Measurements from ENCODE around the gene MEGF6. TPM values are rescaled to one million over a fixed set of nuclear protein-coding genes. Genes with fewer than 3 reads are reported as not detected.

Gene MEGF6
- total and polyA plus RNA-seq, 2 donors (not counting 3 experiments of a cell fraction or from before 2014, with no cell fraction given), result 22.5 to 63.7 TPM

DNA sequence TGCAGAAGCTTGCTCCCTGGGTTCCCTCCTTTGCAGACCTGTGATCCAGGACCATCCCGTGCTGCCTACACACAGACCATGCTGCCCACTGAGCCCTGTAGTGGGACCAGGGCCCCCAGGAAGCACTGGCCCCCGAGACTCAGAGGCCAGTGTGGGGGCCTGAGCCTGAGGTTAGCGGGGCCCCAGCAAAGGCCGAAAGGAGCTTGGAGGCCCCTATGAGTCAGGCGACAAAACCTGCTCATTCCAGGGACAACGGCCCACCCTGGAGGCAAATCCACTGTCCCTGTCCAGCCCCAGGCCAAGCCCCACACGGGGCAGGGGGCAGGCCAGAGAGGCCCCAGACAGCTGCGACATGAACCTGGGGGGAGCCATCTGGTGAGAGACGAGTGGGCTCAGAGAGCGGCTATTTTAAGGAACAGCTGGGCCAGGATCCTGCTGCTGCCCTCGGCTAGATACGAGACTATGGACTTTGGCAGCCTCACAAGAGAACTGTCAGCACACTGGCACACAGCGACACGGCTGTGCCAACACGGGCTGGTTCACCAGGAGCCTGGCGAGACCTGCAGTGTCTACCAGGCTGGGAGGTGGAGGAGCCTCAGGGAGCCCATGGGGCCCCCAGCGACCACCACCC lies 82.1 kb downstream of the MEGF6 start:
- intact Hi-C loops (cut with micrococcal nuclease), result no loop called here
- Histone ChIP-seq H3K4me2 (ENCODE audit: insufficient read depth, low read length) (no peak overlapping the region), H3K4me3 (replicated peaks in 1 of 3; ENCODE audit: insufficient read depth in 1 of 3, low read depth in 1 of 3, low read length in 3 of 3) (no peak overlapping the region), H3K9ac (replicated peaks; ENCODE audit: extremely low read depth, insufficient read depth, low read length) (no peak overlapping the region), H3K4me1 (ENCODE audit: control insufficient read depth, extremely low read depth, insufficient read depth, low read length) (peaks cover 11% of the 10 kb centered on the region), H3K9me1 (replicated peaks; ENCODE audit: control insufficient read depth, extremely low read depth, insufficient read depth, low read length) (no peaks in the 10 kb centered on the region), H2AFZ (ENCODE audit: low read depth, low read length) (no peak overlapping the region), H3K79me2 (ENCODE audit: control insufficient read depth, insufficient read depth, low read length) (peaks cover 4% of the 10 kb centered on the region), H3K27ac (ENCODE audit: insufficient read depth, low read depth, low read length) (no peak overlapping the region), H3K27me3 (ENCODE audit: control insufficient read depth in 2 of 2, insufficient read depth in 2 of 2, low read length in 2 of 2) (no peaks in the 10 kb centered on the region), H4K20me1 (replicated peaks; ENCODE audit: control insufficient read depth, extremely low read depth, insufficient read depth, low read length) (no peaks in the 10 kb centered on the region), H3K9me3 (replicated peaks; ENCODE audit: control insufficient read depth, insufficient read depth, low read length) (no peaks in the 10 kb centered on the region), H3K36me3 (ENCODE audit: control insufficient read depth in 2 of 2, extremely low read depth in 1 of 2, insufficient read depth in 2 of 2, low read length in 2 of 2) (no peaks in the 10 kb centered on the region)
- TF ChIP-seq, protein P1, sequence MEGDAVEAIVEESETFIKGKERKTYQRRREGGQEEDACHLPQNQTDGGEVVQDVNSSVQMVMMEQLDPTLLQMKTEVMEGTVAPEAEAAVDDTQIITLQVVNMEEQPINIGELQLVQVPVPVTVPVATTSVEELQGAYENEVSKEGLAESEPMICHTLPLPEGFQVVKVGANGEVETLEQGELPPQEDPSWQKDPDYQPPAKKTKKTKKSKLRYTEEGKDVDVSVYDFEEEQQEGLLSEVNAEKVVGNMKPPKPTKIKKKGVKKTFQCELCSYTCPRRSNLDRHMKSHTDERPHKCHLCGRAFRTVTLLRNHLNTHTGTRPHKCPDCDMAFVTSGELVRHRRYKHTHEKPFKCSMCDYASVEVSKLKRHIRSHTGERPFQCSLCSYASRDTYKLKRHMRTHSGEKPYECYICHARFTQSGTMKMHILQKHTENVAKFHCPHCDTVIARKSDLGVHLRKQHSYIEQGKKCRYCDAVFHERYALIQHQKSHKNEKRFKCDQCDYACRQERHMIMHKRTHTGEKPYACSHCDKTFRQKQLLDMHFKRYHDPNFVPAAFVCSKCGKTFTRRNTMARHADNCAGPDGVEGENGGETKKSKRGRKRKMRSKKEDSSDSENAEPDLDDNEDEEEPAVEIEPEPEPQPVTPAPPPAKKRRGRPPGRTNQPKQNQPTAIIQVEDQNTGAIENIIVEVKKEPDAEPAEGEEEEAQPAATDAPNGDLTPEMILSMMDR (IDR thresholded peaks at IDR 0.05; ENCODE audit: extremely low read depth in 1 of 2, insufficient read depth in 1 of 2, low read depth in 1 of 2, low read length in 2 of 2), result no peak
- TF ChIP-seq POLR2A (IDR thresholded peaks at IDR 0.05; ENCODE audit: low read depth, low read length), result no peak
- TF ChIP-seq EZH2 (IDR thresholded peaks at IDR 0.05; ENCODE audit: borderline replicate concordance, low read depth, low read length, severe bottlenecking), result no peak
- TF ChIP-seq GATA2 (IDR thresholded peaks at IDR 0.05; ENCODE audit: insufficient read depth, insufficient read length, low read depth, low read length), result no peak
- TF ChIP-seq, protein P2, sequence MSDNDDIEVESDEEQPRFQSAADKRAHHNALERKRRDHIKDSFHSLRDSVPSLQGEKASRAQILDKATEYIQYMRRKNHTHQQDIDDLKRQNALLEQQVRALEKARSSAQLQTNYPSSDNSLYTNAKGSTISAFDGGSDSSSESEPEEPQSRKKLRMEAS (IDR thresholded peaks at IDR 0.05; ENCODE audit: insufficient read depth, insufficient read length), result no peak
- no peak for TF ChIP-seq MYC (IDR thresholded peaks at IDR 0.05; ENCODE audit: low read depth, low read length)
- TF ChIP-seq FOS (IDR thresholded peaks at IDR 0.05; ENCODE audit: borderline replicate concordance, insufficient read depth, low read length), result no peak
- TF ChIP-seq JUN (IDR thresholded peaks at IDR 0.05; ENCODE audit: borderline replicate concordance, insufficient read depth, insufficient read length, low read depth), result no peak
- TF ChIP-seq POLR2AphosphoS5 (IDR thresholded peaks at IDR 0.05; ENCODE audit: insufficient read depth, low read depth, low read length), result no peak
- DNase-seq (ENCODE audit: low read depth, low spot score) (no peak), FAIRE-seq (no peak)
- POLR2A ChIA-PET, result no interaction called here
- dilution Hi-C loops (cut with MboI; ENCODE audit: extremely low pct_ligation_motif_present, low sequenced_read_pairs), result no loop called here
- CTCF ChIA-PET, result interaction anchor here (1.4 to 1.8 kb wide), 2 partner anchors 22 to 90 kb away, joined by 3 to 9 read pairs; no protein-coding TSS in a partner anchor
- BruUV-seq (replicated peaks), result no TSS peak

All from endothelial cell of umbilical vein (primary cell).